HG03439 (cell line): ENCODE data around the gene APLNR.
A peak's percentile ranks its signal among the peaks of the same experiment; 100 is the strongest.
"Not testable (repeated sequence)": the region's sequence is repeated elsewhere in the genome, so short reads cannot be mapped to it uniquely, and the experiment has no call there.

Experiments used
- ATAC-seq: cut with Tn5 transposase; IDR thresholded peaks from one replicate; pipeline ENCODE4 v1.9.1; 2021; ENCODE audit warnings: mild to moderate bottlenecking, moderate library complexity; ENCODE audit not compliant: unreplicated experiment

APLNR gene

DNA sequence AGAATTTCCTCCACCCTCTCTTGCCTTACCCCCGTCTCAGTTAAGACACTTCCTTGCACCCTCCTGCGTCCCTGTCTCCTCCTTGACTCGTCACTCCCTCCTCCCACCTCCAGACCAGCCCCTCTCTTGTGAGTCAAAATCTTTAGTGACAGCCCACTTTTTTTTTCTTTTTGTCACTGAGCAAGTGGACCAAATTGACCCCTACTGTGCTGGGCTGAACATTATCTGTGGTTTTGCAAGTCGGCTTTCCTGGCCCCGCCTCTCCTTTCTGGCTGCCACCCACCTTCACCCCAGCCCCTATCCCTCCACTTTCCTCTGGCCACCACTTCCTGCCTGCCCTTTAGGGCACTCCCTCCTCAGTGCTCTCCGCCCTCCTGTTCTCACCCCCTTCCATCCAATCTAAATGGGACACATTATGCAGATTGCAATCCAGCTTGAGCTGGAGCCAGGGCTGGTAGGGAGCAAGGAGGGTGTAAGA lies at the start of gene APLNR:
Gene APLNR (minus strand): TSS at position 47 of the 478 bp plus-strand sequence. CDS start 246 bp downstream, outside the sequence.
- ATAC-seq, result no peak

GRCh38 chr11:57283231-57283990 lies 46.4 kb upstream of the APLNR start:
- no peak for ATAC-seq

DNA sequence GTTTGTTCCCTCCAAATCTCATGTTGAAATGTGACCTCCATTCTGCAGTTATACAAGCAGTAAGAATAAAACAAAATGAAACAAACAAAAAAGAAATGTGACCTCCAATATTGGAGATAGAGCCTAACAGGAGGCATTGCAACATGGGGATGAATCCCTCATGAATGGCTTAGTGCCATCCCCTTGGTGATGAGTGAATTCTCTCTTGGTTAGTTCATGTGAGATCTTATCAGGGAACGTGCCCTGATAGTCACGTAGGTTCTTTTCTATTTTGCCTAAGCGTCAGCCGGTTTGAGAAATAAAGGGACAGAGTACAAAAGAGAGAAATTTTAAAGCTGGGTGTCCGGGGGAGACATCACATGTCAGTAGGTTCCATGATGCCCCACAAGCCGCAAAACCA lies 44.5 kb upstream of the APLNR start:
- not testable (repeated sequence) for ATAC-seq

DNA sequence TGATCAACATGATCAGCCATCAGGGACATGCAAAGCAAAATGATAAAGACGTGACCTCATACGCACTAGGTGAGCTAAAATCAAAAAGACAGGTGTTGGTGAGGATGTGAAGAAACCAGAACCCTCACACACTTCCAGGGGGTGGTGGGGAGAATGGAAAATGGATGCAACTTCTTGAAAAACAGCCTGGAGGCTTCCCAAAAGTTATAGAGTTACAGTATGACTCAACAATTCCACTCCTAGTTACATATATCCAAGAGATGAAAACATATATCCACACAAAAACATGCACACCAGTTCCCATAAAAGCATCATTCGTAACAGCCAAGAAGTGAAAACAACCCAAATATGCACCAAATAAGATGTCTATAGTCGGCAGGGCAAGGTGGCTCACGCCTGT lies 42.1 kb upstream of the APLNR start:
- no peak for ATAC-seq

DNA sequence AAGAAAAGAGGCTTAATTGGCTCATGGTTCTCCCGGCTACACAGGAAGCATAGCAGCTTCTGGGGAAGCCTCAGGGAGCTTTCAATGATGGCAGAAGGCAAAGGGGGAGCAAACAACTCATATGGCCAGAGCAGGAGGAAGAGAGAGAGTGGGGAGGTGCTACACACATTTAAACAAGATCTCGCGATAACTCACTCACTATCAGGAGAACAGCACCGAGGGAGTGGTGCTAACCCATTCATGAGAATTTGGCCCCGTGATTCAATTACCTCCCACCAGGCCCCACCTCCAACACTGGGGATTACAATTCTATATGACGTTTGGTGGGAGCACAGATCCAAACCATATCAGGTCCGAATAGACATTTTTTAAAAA lies 41.7 kb upstream of the APLNR start:
- no peak for ATAC-seq

- peak; percentile 74 for ATAC-seq
Observed at GRCh38 chr11:57277845-57278720, 41.0 kb upstream of the APLNR start.

- no peak for ATAC-seq
Observed at GRCh38 chr11:57276971-57277675, 40.1 kb upstream of the APLNR start.

- ATAC-seq, result no peak
Observed at GRCh38 chr11:57276169-57276970, 39.3 kb upstream of the APLNR start.

DNA sequence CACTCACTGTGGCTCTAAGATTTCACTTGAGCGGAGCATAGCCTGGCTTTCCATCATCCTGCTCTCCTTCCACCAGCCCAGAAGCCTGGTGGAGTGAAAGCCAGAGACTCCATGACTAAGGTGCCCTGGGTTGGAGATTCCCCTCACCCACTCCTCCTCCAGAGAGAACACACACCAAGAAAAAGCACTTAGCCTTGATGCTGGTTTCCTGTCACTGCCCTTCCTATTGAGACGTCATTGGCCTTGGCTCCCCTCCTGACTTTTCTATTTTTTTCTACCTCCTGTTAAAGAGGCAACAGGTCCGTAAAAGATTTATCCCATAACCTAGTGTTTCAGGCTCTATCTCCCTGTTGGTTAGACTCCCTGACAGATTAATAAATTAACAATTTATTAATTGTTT lies 38.5 kb upstream of the APLNR start:
- ATAC-seq, result no peak

DNA sequence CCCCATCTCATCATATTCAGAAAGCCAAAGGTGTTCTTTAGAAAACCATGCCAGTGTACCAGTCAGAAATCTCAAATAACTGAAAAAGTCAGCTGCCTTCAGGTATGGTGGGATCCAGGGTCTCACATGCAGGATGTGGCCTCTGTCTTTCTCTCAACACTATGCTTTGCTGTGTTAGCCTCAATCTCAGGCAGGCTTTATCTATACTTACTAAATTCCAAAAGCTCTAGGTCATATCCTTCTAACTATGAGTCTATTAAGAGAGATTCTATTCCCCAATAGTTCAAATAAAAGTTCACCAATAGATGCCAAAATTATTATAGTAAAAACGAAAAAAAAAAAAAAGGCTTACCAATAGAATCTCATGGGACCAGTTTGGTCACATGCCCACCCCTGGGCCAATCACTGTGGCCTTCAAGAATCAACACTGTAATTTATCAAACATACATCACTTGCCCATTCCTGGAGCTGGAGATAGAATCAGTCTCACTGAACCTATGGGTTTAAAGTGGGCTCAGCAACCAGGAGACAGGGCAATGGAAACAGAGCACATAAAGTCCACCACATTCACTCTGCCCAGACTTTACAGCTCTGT lies 38.0 kb upstream of the APLNR start:
- no peak for ATAC-seq

- ATAC-seq, result no peak
Observed at GRCh38 chr11:57273448-57274058, 36.5 kb upstream of the APLNR start.

DNA sequence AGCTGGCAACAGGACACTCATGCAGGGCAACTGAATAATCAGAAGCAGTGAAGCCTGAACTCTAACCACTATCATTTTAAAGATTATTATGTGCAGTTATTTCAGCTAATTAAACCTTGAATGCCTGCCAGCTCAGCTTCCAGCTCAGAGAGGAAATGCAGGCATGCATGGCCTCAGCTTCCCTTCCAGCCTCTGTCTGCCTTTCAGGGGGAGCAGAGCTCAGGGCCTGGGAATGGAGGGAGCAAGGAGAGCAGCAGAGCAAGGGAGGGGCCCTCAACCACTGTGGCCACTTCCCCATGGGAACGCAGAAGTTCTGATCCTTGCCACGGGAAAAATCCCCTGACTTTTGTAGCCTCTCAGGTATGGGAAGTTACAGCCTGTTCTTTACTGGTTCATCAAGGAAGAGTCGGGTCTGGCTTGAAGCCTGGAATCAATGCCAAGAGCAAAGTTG lies 32.5 kb upstream of the APLNR start:
- no peak for ATAC-seq

DNA sequence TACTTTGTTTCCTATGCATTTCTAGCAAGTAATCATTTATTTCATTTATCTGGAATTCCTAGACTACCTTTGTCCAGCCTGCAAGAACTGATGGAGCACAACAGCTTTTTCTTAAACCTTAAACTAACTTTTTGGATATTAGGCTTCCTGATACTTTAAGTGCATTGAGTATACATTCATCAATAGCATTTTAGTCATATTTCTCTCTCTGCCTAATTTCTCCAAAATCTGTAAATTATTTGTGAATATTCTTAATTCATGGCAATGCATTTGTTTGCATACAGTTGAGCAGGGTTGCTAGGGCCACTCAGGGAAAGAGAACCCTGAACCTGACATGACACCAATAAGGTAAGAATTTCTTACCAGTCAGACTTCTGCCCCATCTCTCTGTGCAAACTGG lies 29.1 kb upstream of the APLNR start:
- ATAC-seq, result no peak

DNA sequence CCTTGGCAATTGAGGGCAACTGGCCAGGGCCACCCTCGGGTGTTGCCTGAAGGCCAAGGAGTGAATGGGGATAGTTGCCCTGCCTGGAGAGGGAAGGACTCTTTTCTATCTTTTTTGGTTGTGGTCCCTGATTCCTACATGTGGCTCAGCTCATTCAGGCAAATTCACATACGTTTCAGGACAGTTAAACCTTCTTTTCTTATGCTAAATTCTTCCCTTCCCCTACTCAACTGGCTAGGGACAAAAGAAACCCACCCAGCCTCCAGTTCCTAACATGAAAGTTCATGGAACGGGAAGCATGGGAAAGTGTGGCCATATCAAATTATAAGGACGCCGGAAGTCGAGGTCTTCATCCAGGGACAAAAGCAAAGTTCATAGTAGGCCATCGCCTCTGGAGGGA lies 26.3 kb upstream of the APLNR start:
- ATAC-seq, result no peak

DNA sequence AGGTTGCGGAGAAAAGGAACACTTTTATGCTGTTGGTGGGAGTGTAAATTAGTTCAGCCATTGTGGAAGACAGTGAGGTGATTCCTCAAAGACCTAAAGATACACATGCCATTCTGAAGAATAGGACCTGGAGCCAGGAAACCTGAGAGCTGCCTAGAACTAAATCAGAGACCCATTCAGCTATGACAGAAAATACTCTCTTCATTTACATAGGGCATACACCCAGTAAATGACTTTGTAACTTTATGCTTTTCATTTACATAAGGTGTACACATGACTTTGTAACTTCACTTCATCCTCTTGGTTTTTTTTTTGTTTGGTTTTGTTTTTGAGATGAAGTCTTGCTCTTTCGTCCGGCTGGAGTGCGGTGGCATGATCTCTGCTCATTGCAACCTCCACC lies 25.1 kb upstream of the APLNR start:
- no peak for ATAC-seq

DNA sequence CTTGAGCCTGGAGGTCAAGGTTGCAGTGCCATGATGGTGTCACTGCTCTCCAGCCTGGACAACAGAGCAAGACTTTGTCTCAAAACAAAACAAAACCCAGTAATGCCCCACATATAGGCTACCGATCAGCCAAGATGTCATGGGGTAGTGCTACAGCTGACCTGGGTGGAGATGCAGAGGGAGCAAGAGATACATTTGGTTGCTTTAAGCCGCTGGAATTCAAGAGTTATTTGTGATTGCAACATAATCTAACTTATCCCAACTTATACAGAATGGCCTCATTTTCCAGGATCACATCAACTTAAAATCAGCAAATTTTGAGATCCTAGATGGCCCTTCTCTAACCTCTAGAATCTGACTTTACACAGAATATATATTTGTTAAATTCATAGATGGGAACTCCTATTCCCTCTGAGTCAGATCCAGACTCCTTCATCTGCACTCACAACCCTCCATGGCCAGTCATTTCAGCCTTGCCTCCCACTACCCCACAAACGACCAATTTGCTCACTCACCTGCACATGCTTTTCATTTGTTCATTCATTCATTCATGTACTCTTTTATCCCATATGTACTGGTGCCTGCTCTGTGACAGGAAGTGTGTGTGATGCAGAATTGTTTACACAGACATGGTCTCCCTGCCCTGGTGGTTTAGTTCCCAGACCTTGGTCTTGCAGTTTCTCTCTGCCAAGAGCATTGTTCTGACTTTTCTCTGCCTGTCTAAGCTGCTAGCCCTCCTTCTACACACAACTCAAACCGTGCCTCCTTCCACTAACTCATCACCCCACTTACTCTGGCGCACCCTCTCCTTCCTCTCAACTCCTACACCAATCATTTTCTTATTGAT lies 24.1 kb upstream of the APLNR start:
- ATAC-seq, result no peak

DNA sequence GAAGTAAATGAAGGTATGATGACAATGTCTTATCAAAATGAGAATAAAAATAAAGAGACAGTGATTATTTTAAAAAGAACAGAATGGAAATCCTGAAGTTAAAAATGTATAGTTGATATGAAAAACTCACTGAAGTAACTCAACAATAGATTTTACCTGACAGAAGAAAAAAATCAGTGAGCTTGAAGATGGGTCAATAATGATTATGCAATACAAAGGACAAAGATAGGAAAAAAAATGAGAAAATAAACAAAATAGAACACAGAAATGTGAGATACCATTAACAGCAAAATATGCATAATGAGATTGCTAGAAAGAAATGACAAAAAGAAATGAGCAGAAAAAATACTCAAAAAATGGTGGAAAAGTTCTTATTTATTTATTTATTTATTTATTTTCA lies 19.1 kb upstream of the APLNR start:
- no peak for ATAC-seq

GRCh38 chr11:57255618-57256017 lies 18.6 kb upstream of the APLNR start:
- ATAC-seq, result no peak

DNA sequence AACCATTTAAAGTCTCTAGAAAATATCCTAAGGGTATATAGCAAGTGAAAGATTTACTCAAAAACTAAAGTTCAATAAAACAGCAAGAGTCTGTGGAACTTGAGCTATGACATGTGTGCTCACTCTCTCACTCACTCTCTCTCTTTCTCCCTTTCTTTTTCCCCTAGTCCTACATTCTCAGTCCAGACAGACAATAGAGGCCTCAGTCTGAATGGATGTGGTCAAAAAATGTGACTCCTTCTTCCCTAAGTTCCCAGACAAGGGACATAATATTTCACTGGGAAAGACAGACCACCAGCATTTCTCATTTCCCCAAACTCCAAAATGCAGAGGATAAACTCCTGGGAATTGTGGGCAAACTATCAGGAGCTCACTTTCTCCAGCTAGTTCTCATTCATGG lies 17.6 kb upstream of the APLNR start:
- no peak for ATAC-seq
